WERI-Rb-1 (cell line): ENCODE measurements around the gene ZNF469.

Experiments used
- DNase-seq: peaks from one replicate; pipeline ENCODE4 v3.0.0-alpha.2; 2020
- H3K27ac ChIP-seq: fragments of 250-450 bp; sonication (Bioruptor Pico); 2 replicates; pipeline ENCODE4 v1.5.1; 2020; ENCODE audit warnings: mild to moderate bottlenecking, moderate library complexity
- H3K27me3 ChIP-seq: fragments of 250-450 bp; sonication (Bioruptor Pico); 2 replicates; pipeline ENCODE4 v1.5.1; 2021; ENCODE audit warnings: mild to moderate bottlenecking, low read depth, moderate library complexity; ENCODE audit not compliant: insufficient read depth, severe bottlenecking
- H3K36me3 ChIP-seq: fragments of 250-450 bp; sonication (Bioruptor Pico); 2 replicates; pipeline ENCODE4 v1.5.1; 2020; ENCODE audit warnings: mild to moderate bottlenecking, moderate library complexity
- H3K4me3 ChIP-seq: 2 replicates; pipeline ENCODE4 v1.5.1; 2011; ENCODE audit warnings: low read depth, mild to moderate bottlenecking, control low read depth, low read length
- H3K9me3 ChIP-seq: fragments of 250-450 bp; sonication (Bioruptor Pico); 2 replicates; pipeline ENCODE4 v1.5.1; 2021; ENCODE audit warnings: mild to moderate bottlenecking, moderate library complexity; ENCODE audit not compliant: severe bottlenecking
- CTCF ChIP-seq: IDR thresholded peaks from 2 replicates; pipeline ENCODE4 v1.5.1; 2011; ENCODE audit warnings: low read depth, mild to moderate bottlenecking, control low read depth, inconsistent platforms, low read length

The ZNF469 gene

GRCh38 chr16:88417684-88418476 is 35.1 kb downstream of the ZNF469 start:
- DNase-seq = no peak
- TF ChIP-seq CTCF = no peak
- Histone ChIP-seq H3K36me3 (no peaks in the 10 kb centered on the region), H3K9me3 (no peaks in the 10 kb centered on the region), H3K27ac (no peak overlapping the region), H3K27me3 (no peaks in the 10 kb centered on the region), H3K4me3 (no peak overlapping the region)

GRCh38 chr16:88418869-88419268 is 36.1 kb downstream of the ZNF469 start:
- Histone ChIP-seq H3K9me3 (no peaks in the 10 kb centered on the region), H3K4me3 (no peak overlapping the region), H3K27me3 (no peaks in the 10 kb centered on the region), H3K36me3 (no peaks in the 10 kb centered on the region), H3K27ac (no peak overlapping the region)
- DNase-seq = no peak
- TF ChIP-seq CTCF = no peak

- TF ChIP-seq CTCF = no peak
- Histone ChIP-seq H3K4me3 (no peak overlapping the region), H3K9me3 (no peaks in the 10 kb centered on the region), H3K27ac (no peak overlapping the region), H3K36me3 (no peaks in the 10 kb centered on the region), H3K27me3 (no peaks in the 10 kb centered on the region)
- DNase-seq = no peak
These were observed 37.0 kb downstream of the ZNF469 start for GRCh38 chr16:88419790-88420189.

GRCh38 chr16:88420496-88420895 is 37.7 kb downstream of the ZNF469 start:
- TF ChIP-seq CTCF = no peak
- Histone ChIP-seq H3K36me3 (no peaks in the 10 kb centered on the region), H3K9me3 (no peaks in the 10 kb centered on the region), H3K27me3 (no peaks in the 10 kb centered on the region), H3K4me3 (no peak overlapping the region), H3K27ac (no peak overlapping the region)
- no peak for DNase-seq

GRCh38 chr16:88421301-88421700 is 38.5 kb downstream of the ZNF469 start:
- Histone ChIP-seq H3K27ac (no peak overlapping the region), H3K9me3 (no peaks in the 10 kb centered on the region), H3K36me3 (no peaks in the 10 kb centered on the region), H3K27me3 (no peaks in the 10 kb centered on the region), H3K4me3 (no peak overlapping the region)
- no peak for TF ChIP-seq CTCF
- no peak for DNase-seq
